Stimulated activated CD8-positive, alpha-beta memory T cell treated with anti-CD3 and anti-CD28 coated beads, Interleukin-12 subunit alpha, Interleukin-12 subunit beta, amount 100 ng/mL, for 4 hours (primary cell): ENCODE measurements around the gene PKD1L1.

ENCODE experiments used
- DNase-seq: peaks from one replicate; pipeline ENCODE4 v3.0.0-alpha.2; 2020; ENCODE audit warnings: low read depth

Gene PKD1L1

DNA sequence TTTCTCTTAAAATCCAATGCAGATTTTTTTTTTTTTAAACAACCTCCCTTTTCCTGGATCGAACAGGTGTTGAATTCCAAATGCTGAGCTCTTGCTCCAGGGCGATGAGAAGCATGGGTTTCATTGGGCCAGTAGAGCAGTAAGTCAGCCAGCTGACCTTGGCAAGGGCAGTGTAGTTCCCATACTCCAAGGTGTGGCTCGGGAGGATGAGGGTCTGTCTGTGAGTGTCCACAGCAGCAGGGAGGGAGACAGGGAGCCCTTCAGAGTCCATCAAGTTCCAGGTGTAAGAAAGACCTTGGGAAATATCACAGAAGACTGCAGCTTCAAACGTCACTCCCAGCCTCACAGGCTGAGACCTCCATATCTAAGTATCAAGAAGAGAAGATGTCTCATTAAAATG lies 50.4 kb downstream of the PKD1L1 start:
- DNase-seq, result no peak

DNA sequence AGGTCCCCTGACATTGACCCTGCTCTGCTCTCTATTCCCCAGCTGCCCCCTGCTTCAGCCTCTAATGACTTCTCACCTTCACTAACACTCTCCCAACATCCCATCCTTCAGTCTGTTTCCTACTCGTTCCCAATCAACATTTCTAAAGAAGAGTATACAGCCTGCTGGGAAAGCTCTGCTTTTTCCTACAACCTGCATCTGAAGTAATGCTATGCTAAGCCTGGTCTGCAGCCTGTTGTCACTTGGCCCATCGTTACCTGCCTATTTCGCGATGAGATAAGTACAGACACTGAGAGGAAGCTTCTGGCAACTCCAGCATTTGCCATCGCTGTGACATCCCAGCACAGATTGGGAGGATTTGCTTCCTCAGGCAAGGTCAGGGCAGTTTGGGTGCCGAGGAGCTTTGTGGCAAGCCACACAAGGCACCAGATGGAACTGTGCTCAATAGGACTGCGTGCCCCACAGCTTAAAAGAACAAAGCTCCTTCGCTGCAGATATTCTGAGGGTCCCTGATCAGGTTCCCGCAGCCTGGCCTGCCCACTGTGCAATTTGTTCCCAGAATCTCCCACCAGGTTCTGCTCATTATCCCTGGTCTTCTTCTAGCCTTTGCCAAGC lies 51.4 kb downstream of the PKD1L1 start:
- no peak for DNase-seq

DNA sequence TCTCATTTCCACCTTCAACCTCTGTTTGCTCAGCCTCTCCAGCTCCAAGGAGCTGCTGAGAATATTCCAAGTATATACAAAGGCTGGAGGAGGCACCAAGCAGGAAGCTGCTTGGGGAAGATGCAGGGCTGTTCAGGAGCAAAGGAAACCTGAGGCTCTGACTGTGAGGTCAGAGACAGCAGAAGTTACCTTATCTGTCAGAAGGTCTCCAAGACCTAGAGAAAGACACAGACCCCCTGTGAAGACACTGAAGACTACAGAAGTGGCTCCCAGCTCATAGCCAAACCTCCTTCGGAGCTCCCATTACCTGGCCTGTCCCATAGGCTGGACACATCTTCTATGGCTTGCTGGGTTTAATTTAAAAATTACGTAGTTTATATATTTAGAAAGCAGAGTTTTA lies 53.2 kb downstream of the PKD1L1 start:
- DNase-seq, result no peak

DNA sequence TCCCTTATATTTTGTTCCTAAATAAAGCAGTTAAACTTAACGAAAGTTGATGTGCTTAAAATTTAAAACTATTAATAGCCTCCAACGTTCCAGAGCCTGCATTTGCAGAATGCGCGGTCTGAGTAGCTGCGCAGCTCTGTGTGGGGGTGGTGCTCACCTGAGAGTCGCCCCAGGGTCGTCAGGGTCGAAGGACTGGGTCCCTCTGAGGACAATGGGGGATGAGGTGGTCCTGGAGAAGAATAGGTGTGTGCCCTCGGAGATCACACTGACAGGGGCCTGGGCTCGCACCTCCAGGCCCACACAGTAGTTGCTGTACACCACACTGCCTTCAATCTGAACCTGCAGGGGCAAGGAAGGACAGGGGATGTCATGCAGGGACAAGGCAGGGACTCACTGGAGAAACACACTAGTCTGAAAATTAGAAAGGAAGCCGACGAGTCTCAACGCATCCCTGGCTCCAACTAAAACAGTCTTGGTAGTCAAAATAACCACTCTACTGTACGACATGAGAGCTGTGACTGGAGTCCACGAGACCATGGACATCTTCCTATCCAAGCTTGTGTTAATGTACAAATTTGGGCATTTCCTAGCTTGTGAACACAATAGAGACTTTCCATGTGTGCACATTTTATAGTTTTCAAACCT lies 54.4 kb downstream of the PKD1L1 start:
- DNase-seq, result no peak

DNA sequence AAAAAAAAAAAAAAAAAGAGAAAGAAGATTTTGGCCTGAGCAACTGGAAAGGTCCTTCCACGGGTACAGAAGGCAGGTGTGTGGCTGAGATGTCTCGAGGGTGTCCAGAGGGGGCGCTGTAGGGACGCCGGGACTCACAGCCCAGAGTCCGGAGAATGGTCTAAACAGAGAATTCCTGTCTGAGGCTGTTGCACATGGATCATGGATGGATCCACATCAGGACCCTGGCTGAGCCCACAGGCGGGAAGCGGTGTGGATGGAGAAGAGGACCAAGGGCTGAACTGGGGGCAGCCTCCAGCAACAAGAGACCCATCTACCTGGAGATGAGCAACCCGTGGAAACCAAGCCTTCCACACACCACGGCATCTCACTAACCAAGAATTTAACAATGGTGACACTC lies 55.0 kb downstream of the PKD1L1 start:
- DNase-seq, result no peak

DNA sequence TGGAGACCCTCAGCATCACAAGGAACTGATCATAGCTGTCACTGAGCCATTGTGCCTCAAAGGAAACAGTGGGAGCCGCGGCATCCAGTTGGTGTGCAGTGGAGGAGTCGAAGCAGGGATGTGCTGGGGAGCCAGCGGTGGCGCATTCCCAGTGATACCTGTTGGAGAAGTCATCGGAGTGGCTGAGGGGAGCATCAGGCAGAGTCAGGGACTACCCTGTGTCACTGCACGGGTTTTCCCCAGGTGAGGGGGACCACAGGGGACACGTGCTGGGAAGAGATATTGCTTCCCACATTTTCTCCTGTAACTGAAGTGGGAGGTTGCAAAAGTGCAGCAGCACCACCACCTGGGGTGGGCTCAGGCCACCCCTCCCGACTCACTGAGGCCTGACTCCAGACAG lies 57.7 kb downstream of the PKD1L1 start:
- DNase-seq, result no peak

DNA sequence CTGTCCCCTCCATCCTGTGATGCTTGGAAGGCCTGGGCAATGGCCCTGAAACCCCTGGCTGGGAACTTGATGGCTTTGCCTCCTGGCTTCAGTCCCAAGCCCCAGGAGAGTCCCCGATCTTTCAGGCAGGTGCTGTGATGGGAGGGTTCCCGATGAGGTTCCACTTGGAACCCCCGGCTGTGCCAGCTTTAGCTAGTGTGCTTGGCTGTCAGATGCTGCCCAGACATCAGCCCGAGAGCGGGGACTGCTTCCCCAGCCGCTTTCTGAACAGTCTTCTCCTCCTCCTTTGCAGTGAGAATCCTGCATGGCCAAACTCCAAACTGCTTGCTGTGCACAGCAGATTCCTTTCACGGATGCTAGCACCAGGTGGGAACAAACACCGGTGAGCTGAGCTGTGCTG lies 58.1 kb downstream of the PKD1L1 start:
- DNase-seq, result no peak

DNA sequence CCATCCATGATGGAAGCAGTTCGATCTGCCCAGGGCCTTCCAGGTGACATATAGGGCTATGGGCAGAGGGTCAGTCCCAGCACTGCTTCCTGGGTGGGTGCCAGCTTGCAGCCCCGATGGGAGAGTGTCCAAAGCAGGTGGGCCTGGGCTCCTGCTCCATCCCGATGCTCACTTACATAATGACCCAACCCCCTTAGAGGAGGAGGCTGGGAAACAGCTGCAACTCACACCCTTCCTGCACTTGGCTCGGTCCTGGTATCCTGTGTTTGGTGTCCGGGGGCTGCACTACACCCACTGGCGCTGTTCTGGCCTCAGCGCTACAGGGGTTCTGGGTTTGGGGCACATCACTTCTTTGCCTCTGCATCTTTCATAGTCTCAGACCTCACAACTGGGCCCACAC lies 58.5 kb downstream of the PKD1L1 start:
- DNase-seq, result no peak

DNA sequence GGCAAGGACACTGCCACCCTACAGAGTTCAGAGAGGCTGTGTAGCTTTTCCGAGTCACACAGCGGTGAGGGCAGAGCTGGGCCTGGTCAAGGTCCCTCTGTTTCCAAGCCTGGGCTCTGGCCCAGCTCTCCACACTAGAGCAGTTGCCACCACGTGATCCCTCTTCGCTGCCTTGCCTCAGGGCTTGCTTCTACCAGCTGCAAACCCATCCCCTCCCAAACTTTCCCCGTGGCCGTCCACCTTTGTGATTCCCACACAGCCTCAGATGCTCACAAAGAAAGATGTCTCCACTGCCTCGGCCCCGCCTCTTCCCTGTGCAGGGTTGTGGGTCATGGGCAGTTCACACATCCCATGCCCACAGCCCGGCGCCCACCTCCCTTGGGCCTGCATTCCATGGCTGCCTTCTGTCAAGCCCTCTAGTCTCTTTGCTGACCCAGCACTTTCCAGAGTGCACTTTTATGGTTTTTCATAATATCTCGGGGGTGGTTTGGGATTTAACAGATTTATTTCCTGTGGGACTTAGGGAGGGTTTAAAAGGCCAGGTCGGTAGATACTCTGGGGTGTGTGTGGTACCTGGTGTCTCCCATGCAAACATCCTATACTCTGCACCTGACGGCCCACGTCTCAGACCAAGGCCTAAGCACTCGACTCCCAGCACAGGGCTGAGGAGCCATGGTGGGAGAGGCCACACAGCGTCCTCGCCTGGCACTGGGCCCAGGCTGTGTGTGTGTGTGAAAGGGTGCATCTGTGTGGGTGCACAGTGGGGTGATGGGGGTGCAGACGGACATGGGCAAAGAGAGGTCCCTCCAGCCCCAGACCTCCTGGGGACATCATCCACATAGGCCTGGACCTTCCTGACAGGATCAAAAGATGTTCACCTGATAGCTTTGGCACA lies 59.6 kb downstream of the PKD1L1 start:
- DNase-seq, result no peak

DNA sequence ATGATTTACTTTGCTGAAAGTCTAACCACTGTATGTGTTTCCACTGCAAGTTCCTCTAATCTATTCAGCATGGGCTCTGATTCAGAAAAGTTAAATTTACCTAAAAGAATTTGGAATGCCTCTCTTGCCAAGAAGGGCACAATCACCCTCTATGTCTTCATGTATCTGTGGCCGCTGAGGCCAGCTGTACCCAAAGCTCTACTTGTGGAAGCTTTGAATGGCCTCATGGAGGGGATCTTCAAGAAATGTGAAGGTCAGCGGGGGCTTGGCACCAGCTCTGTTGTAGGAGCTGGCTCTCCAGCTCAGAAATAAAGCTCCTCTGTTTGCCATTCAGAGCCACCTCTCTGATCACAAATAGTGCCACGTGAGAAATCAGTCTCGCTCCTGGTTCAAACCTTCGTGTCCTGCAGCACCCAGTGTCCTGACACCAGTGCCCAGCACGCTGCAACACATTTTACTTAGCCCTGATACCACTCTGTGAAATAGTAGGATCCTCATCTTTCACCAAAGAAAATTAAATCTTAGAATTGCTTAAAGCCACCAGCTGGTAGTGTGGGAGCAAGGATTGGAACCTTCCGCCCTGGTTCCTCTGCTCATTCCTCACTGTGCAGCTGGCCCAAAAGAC lies 61.1 kb downstream of the PKD1L1 start:
- no peak for DNase-seq

DNA sequence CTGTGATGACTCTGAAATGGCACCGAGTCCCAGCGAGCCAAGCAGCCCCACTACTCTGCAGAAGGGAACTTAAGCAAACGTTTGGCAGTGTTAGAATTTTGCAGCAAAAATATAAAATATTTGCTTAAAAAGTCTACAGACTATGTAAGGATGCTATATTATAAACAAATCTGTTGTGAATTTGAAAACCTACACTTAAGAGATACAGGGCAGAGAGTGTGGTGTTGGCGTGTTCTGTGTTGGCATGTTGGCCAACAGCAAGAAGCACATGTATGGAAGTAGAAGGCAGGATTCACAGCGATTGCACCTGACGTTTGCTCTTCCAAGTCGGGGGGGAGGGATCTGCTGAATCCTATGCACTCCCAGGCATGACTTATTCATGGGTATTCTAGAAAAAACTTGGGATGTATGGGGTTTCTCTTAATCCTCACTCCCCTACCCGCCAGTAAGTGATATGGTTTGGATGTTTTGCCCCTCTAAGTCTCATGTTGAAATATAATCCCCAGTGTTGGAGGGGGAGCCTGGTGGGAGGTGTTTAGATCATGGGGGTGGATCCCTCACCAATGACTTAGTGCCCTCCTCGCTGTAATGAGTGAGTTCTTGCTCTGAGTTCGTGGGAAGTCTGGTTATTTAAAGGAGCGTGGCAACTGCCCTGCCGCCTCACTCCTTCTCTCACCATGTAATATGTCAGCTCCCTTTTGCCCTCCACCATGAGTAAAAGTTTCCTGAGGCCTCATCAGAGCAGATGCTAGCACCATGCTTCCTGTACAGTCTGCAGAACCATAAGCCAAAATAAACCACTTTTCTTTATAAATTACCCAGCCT lies 62.1 kb downstream of the PKD1L1 start:
- DNase-seq, result no peak

DNA sequence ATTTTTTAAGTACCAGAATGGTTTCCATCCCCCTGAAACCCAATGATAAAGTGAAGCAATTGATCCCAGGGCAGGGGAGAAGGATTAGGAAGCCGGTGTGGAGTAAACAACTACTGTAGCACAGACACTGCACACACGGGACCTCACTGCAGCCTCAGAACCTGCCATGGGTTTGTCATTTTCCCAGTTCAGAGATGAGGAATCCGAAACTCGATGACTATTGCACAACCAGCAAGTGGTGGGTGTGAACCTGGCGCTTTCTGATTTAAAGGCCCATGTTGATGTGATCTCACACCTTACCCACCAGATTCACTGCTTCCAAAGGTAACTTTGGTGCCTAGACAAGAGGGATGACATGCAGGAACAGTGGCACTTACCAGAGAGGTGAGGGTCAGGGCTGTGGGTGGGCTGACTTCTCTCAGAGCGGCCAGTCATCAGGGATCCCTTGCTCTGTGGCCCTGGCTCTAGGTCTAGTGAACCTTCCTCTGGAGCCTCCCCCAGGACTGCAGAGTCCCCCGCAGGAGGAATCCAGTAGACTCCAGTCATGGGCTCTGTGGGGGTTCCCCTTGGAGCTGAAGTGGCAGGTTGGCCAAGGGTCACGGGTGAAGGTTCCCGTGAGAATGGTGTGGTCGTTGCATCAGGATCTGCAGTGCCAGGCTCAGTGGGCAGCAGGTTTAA lies 62.8 kb downstream of the PKD1L1 start:
- no peak for DNase-seq

DNA sequence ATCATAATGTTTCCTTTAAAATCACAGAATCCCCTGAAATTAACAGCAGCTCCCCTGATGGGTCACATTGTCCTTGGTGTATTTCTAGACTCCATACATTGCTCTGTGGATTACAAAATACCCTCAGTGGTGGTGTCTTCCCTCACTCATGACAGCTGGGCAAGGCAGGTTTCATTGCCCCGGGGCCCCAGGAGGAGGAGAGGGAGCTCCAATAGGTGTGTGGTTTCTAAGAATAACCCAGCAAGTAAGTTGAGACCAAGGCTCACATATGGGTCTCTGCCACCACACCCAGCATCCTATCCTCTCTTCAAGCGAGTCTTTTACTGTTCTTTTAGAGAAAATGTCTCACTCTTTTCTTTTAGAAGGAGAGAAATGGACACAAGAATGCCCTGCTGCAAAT lies 63.6 kb downstream of the PKD1L1 start:
- DNase-seq, result no peak

DNA sequence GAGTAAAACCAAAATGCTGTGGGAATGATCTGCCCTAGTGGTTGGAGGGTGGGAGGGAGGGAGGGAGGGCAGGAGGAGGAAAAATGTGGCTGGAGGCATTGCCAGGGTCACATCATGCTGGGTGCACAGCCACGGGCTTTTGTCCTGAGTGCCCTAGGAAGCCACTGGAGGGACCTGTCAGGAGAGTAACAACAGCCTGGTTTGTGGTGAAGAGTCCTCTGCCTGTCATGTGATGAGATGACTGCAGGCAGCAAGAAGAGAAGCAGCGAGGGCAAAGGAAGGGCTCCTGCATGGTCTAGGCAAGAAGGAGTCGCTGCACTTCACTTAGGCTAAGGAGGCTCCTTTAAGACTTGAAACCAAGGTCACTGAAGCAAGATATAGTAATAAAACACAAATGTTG lies 65.6 kb downstream of the PKD1L1 start:
- DNase-seq, result no peak

DNA sequence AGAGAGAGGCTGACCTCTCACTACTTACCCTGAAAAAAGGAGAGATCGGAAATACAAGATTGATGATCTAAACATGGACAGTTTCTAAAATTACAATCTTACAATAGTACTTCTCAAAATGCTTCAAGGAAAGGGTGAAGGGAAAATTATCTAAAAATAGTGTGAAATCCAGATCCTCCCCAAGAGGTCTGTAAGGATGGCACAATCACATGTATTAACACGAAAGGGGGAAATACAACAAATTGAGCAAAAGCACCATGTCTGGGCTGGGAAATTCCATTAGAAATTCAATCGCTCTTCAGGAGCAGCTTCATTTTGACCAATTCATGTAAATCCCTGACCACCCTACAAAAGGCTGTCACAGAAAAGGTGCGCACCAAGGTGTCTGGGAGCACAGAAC lies 67.0 kb downstream of the PKD1L1 start:
- DNase-seq, result no peak

DNA sequence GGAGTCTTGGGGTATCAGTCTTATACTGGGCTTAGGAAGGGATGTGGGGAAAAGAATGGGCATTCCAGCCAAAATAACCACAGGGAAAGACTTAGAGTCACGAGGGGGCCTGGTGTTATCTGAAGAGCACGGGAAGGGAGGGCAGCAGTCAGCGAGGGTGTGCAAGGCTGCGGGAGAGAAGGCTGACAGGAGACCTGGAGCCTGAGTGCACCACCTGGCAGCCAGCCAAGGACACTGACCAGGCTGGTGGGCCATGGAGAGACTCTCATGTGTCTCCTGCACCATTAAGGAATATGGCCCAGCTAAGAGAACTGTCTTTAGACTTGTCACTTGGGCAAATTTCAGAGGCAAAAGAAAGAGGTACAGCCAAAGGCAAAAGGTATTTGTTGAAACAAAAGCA lies 69.6 kb downstream of the PKD1L1 start:
- no peak for DNase-seq

DNA sequence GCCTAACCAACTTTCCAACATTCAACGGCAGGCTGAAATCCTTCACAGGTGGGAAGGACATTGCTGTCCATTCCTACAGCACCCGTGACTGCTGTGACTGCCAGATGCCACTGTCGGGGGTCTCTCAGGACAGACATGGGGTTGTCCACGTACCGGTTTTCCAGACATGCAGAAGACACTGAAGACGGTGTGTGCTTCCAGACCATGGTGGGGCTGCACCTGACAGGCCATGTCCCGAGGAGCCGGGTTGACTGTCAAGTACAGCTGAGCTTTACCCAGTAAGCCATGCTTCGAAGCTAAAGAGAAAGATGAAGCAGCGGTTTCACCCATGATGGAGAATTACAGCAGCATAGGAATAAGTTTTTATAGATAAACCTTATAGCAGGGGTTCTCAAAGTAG lies 70.9 kb downstream of the PKD1L1 start:
- DNase-seq, result no peak

DNA sequence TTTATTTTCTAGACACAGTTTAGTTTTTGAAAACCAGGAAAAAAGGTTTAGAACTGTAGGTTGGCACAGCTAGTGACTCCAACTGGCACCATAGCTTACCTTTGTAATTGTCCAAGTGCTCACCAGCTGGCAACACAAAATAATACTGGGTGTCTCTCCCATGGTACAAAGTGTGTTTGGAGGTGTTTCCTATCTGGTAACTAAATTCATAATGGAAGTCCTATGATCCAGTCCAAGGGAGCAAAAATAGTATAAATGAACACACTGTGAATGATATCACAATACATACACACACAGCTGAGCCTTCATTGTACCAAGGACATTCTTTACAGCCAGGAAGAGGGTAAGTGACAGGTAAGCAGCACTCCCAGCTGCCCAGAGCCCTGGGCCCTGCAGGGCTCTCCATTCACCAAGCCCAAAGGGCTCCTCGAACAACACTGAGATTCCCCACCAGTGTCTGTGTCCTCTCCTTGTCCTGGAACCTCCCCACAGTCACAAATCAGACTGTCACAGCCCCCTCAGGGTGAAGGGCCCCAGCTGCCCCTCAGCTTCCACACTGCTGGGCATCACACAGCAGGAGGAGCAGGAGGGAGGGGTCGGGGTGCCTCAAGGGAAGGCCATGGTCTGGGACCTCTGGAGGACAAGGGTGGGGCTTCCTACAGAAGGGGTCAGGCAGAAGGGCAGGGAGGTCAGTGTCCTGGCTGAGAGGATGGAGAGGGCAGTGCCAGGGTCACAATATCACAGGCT lies 72.1 kb downstream of the PKD1L1 start:
- DNase-seq, result no peak

DNA sequence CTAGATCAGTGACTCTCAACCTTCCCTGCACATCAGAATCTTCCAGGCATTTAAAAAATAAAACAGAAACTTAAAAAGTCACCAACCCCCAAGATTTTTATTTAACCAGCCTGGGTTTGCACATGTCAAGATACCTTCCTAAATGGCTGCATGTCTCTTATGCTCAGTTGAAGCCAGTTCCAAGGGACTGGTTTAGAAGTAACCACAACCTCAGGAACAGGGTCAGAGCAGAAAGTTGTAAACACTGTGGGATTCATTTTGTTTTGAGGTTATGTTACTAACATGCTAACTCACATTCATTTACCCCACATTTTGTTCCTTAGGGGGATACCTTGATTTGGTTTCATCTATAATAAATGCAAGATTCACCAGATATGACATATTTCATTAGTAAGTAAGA lies 72.9 kb downstream of the PKD1L1 start:
- DNase-seq, result no peak

DNA sequence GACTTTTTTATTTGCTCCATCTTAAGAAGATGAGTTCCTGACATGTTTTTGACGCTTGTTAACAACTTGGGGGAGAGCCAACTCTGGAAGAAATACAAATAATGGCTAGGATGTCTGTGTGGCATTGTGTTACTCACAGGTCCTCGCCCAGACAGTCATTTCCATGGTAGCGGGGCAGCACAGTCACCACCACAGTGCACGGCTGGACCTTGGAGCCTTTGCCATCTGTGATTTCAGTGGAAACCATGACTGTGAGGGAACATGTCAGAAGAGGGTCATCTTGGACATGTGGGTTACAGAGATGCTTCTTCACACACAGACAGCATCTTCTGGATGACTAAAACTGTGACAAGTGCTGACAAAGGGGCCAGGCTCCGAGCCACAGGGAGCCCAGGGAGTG lies 74.5 kb downstream of the PKD1L1 start:
- DNase-seq, result no peak

DNA sequence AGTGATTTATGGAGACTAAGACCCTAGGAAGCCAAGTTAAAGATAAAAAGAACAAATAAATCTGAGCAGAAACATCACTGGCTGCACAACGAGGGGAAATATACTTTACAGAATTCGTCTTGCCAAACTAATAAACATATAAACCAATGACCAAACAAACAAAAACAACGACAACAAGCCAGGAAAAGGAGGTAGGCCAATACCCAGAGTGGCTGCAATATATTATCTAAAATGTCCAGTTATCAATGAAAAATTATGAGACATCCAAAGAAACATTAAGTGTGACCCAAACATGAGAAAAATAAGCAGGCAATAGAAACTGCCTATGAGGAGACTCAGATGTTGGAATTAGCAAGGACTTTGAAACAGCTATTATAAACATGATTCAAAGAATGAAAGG lies 81.0 kb downstream of the PKD1L1 start:
- no peak for DNase-seq
